GM18867 (cell line): ENCODE data around the gene LBHD2.

Source experiments
- ATAC-seq: cut with Tn5 transposase; IDR thresholded peaks from one replicate; pipeline ENCODE4 v1.9.1; 2021; ENCODE audit warnings: mild to moderate bottlenecking, moderate library complexity; ENCODE audit not compliant: unreplicated experiment

Gene LBHD2

GRCh38 chr14:103129301-103130016, 45.4 kb downstream of the LBHD2 start:
- ATAC-seq = no peak

- ATAC-seq = no peak
Observed at GRCh38 chr14:103130017-103130764, 46.2 kb downstream of the LBHD2 start.

- ATAC-seq = no peak
Observed at GRCh38 chr14:103130965-103131364, 47.0 kb downstream of the LBHD2 start.

- no peak for ATAC-seq
Observed at GRCh38 chr14:103131580-103131979, 47.6 kb downstream of the LBHD2 start.

GRCh38 chr14:103132381-103133209, 48.6 kb downstream of the LBHD2 start:
- no peak for ATAC-seq

GRCh38 chr14:103133210-103134140, 49.5 kb downstream of the LBHD2 start:
- no peak for ATAC-seq

GRCh38 chr14:103134405-103134804, 50.4 kb downstream of the LBHD2 start:
- no peak for ATAC-seq

GRCh38 chr14:103134919-103135318, 50.9 kb downstream of the LBHD2 start:
- no peak for ATAC-seq

GRCh38 chr14:103135333-103136260, 51.6 kb downstream of the LBHD2 start:
- no peak for ATAC-seq

GRCh38 chr14:103136388-103137271, 52.6 kb downstream of the LBHD2 start:
- no peak for ATAC-seq

GRCh38 chr14:103137689-103138300, 53.8 kb downstream of the LBHD2 start:
- ATAC-seq = no peak

GRCh38 chr14:103138301-103139131, 54.5 kb downstream of the LBHD2 start:
- no peak for ATAC-seq

- ATAC-seq = no peak
Observed at GRCh38 chr14:103139132-103140025, 55.4 kb downstream of the LBHD2 start.
